NCI-H2196 (cell line): ENCODE data around the gene YOD1.

Experiments
- DNase-seq: peaks from one replicate; lab custom pipeline; 2025; ENCODE audit not compliant: unreplicated experiment; lab: John Stamatoyannopoulos, UW

Gene YOD1

GRCh38 chr1:207013321-207014085, 37.5 kb downstream of the YOD1 start:
- DNase-seq = no peak

DNA sequence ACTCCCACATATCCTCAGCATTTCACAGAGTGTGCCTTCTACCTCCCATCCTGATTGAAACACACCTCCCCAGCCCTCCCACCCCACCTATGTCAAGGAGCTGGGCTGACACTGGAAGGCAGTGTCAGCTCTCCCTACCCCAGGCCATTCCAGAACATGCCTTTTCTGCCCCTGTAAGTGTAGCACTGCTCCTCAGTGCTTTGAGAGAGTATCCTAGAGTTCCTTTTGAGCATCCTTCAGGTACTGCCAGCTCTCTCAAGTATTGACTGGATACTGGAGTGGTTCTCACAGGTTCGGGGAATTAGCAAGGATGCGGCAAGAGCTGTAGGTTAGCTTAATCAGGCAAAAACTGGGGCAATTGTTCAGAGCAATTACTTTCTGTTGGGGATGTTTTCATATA, 40.3 kb downstream of the YOD1 start:
- no peak for DNase-seq

GRCh38 chr1:207009945-207010344, 41.1 kb downstream of the YOD1 start:
- DNase-seq = no peak

GRCh38 chr1:207009182-207009850, 41.7 kb downstream of the YOD1 start:
- no peak for DNase-seq

- no peak for DNase-seq
These were observed 43.5 kb downstream of the YOD1 start for GRCh38 chr1:207007352-207008033.

GRCh38 chr1:207006914-207007313, 44.1 kb downstream of the YOD1 start:
- DNase-seq = no peak

- DNase-seq = no peak
These were observed 44.9 kb downstream of the YOD1 start for GRCh38 chr1:207006083-207006482.

- peak; percentile 68 for DNase-seq
These were observed 45.8 kb downstream of the YOD1 start for GRCh38 chr1:207004931-207005830.

DNA sequence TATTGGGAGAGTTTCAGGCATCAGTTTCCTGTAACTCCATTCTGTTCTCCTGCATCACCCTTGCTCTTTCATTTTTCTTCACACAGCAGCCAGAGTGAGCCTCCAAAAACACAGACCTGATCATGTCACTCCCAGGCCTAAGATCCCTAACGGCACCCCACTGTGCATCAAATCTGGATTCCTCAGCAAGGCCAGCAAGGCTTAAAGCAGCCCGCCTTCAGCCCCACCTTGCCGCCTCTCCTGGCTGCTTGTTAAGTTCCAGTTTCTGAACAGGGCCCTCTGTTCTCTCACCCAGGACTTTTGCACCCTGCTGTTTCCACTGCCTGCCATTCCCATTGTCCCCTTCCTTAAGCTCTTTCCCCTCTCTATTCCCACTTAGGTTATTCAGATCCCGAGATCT, 47.8 kb downstream of the YOD1 start:
- DNase-seq = no peak

DNA sequence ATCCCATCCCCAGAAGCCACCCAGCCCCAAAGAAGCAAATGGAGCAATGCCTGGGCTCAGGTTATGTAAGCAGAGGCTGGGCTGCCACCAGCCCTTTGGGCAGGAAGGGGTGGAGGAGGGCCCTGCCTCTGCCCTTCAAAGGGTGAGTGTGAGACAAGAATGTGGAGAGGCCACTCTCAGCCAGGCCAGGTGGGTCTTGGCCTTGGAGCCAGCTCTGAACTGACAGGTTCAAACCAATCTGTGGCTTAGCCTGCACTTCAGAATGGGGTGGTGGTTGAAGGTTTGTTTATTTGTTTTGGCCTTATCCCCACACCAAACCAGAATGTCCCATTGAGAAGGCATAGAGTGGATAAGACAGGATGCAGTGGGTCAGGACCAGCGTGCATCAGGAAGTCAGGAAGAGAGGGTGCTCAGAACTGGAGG, 48.3 kb downstream of the YOD1 start:
- DNase-seq = peak; percentile 84

- DNase-seq = no peak
These were observed 49.3 kb downstream of the YOD1 start for GRCh38 chr1:207001492-207002245.

GRCh38 chr1:207000651-207001291, 50.2 kb downstream of the YOD1 start:
- DNase-seq = no peak

DNA sequence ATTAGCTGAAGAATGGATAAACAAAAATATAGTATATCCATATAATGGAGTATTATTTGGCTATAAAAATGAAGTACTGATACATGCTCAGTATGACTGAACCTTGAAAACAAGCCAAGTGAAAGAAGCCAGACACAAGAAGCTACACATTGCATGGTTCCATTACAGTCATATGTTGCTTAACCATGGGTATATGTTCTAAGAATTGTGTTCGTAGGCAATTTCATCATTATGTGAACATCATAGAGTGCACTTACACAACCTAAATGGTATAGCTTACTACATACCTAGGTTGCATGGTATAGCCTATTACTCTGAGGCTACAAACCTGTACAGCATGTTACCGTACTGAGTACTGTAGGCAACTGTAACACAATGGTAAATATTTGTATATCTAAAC, 52.2 kb downstream of the YOD1 start:
- no peak for DNase-seq
